ENCODE measurements around the gene SHB.

Gene SHB

DNA sequence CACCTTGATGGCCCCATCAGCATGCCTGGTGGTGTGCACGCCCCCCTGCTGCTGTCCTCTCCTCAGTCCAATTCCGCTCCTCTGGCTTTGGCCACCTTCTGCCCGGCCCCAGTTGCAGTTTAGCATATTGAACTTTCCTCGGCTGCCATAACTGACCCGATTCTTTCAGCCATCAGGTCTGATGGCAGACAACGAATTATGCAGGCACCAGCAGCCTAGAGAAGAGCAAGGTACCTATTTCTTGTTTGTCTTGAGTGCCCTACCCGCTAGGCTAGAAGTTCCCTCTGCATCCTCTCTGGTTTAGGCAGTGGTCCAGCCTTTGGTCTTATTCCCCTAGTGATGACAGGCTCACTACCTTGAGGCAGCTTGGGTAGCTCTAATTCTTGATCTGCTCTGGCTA is 122.1 kb downstream of the SHB start:
- Mint-ChIP-seq H3K4me1 (no peaks in the 10 kb centered on the region), H3K9me3 (no peaks in the 10 kb centered on the region), H3K4me3 (no peak overlapping the region), H3K36me3 (no peaks in the 10 kb centered on the region), H3K27ac (no peak overlapping the region), H3K27me3 (no peaks in the 10 kb centered on the region)

DNA sequence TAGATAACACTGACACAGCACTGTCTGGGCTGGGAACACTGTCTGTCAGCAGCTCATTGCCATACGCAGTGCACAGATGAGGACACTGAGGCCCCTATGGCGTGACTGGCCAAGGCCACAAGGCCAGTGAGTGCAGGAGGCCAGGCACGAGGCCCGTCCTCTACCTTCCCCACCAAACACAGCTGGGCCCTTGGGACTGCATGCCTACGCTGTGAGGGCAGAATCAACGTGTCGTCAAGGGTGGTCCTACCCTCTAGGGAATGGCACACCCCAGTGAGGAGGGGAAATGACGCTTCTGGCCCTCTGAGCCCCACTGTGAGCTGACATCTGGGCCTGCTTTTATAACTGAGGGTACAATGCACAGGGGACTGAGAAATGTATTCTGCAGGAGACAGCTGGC is 123.0 kb downstream of the SHB start:
- Mint-ChIP-seq H3K4me3 (no peak overlapping the region), H3K4me1 (no peaks in the 10 kb centered on the region), H3K36me3 (no peaks in the 10 kb centered on the region), H3K27ac (no peak overlapping the region), H3K27me3 (no peaks in the 10 kb centered on the region), H3K9me3 (no peaks in the 10 kb centered on the region)

DNA sequence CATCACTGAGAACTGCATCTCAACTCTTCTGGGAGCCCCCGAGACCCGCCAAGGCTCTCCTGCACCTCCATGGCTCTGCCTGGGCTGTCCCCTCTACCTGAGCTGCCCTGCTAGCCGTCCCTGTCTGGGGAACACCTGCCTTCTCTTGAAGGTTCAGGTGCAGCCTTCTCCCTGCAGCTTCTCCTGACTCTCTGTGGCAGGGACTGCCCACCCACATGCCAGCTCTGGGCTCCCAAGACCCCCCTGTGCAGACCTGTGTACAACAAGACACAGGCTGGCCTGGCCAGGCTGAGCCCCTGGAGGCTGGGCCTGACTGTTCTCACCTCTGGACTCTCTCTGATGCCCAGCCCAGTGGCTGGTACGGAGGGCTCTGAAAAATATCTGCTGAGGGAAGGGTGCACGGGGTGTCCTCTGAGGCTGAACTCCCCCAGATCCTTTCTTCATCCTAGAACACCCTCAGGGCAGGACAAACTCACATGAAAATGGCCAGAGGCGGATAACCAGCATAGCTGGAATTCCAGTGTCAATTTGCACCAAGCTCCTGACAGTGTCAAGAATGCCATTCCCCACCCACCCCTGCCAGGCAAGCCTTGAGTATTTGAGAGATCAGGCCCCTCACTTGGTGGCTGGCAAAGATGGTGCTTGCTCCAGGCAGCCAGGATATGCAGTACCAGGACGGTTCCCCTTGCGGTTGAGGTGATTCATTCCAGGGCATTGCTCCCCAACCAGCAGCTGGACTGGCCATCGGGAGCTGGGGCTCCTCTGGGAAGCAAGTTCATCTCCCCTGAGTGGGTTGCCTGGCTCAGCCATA is 124.2 kb downstream of the SHB start:
- Mint-ChIP-seq H3K27ac (no peak overlapping the region), H3K27me3 (no peaks in the 10 kb centered on the region), H3K9me3 (no peaks in the 10 kb centered on the region), H3K36me3 (no peaks in the 10 kb centered on the region), H3K4me1 (no peaks in the 10 kb centered on the region), H3K4me3 (no peak overlapping the region)

DNA sequence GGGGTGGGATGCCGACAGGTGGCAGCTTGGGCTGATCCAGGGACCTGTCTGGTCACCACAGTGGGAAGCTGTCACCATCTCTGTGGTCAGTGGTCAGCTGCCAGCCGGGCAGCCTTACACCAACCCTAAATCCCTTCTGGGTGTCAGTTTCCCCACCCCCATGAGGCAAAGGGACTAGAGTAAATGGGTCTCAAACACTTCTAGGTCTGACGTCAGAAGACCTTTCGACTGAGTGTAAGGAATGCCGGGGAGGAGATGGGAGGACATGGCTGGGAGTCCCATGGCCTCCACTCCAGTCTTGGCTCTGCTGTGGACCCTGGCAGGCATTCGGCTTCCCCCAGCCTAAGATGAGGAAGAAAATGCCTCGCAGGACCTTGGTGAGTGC is 124.8 kb downstream of the SHB start:
- no peaks in the 10 kb centered on the region for H3K9me3 Mint-ChIP-seq
- no peaks in the 10 kb centered on the region for H3K4me1 Mint-ChIP-seq
- H3K4me3 Mint-ChIP-seq: no peak overlapping the region
- no peaks in the 10 kb centered on the region for H3K27me3 Mint-ChIP-seq
- no peaks in the 10 kb centered on the region for H3K36me3 Mint-ChIP-seq
- no peak overlapping the region for H3K27ac Mint-ChIP-seq

DNA sequence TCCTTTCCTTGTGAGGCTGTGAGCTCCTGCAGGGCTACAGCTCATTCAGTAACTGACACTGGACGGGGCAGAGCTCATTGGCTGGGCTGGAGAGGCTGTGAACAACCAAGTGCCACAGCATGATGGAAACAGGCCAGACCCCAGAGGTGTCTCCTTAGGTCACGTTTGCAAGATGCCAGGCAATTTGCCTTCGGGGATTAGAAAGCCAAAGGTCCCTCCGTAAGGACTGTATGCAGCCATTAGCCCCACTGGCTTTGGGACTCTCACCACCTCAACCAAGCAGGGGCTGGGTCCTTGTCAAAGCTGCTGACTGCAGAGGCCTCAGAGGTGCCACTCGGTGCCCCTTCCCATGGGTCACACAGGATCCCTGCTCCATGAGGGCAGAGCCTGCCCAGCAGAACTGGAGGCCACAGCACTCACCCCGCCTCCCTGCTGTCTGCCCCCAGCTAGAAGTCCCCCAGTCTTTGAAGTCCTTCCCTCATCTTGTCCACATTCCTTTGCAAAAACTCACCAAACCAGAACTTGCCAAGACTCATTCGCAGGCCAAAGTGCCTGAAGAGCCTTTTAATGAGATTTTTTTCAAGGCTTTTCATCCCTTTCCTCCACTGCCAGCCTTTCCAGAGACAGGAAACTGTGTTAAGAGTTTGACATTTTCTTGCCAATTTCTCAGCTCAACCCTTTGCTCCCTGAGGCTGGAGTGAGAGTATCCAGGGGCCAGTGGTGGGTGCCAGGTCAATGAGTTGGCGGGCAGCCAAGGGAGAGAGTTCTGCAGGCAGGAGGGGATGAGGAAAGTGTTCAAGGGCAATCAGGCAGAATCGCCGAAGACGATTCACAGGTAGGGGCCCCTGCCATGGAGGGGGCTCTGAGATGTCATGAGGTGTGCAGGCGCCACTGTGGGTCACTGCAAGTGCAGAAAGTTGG is 125.4 kb downstream of the SHB start:
- Mint-ChIP-seq H3K4me3 (no peak overlapping the region), H3K4me1 (no peaks in the 10 kb centered on the region), H3K27me3 (no peaks in the 10 kb centered on the region), H3K27ac (no peak overlapping the region), H3K36me3 (no peaks in the 10 kb centered on the region), H3K9me3 (no peaks in the 10 kb centered on the region)

DNA sequence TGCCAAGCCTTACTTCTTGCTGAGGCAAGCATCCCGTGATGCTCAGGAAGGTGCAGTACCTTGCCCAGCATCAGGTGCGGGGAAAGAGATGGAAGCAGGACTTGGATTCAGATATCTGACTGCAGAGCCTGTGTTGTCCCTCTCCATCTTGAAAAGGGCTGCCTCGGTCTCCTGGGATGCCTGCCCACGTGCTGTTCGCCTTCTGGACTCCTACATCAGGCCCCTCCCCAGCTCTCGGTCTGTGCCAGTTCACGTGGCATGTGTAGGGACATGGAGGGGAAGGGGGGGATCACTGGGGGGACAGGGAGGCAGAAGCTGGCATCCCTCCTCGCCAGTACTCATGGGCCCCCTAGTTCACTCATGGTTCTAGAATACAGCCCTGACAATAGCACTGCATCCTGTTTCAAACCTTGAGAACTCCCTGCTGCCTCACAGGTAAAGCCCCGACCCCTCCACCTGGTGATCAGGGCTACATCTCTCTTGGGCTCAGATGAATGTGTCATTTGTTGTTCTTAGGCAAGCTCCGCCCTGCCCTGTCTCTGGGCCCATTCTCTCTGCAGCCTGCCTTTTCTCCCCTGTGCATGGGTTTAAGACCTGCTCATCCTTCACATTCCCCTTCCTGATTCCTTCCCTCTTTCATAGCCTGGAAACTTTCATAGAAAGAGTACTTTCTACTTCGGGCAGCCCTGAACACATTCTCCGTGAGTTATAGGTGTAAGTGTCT is 126.2 kb downstream of the SHB start:
- Mint-ChIP-seq H3K9me3 (no peaks in the 10 kb centered on the region), H3K27ac (no peak overlapping the region), H3K4me1 (no peaks in the 10 kb centered on the region), H3K27me3 (no peaks in the 10 kb centered on the region), H3K36me3 (no peaks in the 10 kb centered on the region), H3K4me3 (no peak overlapping the region)

DNA sequence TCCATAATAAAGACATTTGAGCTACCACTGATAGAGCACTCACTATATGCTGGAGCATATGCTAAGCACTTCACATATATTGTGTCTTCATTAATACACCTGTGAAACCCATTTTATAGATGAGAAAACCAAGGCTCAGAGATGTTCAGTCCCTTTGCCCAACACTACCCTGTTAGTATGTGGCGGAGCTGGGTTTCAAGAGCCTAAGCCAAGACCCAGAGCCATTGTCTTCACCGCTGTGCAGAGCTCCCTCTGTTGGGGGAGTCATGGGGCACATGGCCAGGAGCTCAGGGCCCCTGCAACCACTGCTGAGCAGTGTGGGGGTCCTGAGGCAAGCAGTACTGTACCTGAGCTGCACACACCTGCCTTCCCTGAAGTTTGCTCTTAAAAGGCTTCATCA is 127.8 kb downstream of the SHB start:
- H3K9me3 Mint-ChIP-seq: no peaks in the 10 kb centered on the region
- no peaks in the 10 kb centered on the region for H3K36me3 Mint-ChIP-seq
- H3K4me3 Mint-ChIP-seq: no peak overlapping the region
- no peak overlapping the region for H3K27ac Mint-ChIP-seq
- H3K27me3 Mint-ChIP-seq: no peaks in the 10 kb centered on the region
- no peaks in the 10 kb centered on the region for H3K4me1 Mint-ChIP-seq

DNA sequence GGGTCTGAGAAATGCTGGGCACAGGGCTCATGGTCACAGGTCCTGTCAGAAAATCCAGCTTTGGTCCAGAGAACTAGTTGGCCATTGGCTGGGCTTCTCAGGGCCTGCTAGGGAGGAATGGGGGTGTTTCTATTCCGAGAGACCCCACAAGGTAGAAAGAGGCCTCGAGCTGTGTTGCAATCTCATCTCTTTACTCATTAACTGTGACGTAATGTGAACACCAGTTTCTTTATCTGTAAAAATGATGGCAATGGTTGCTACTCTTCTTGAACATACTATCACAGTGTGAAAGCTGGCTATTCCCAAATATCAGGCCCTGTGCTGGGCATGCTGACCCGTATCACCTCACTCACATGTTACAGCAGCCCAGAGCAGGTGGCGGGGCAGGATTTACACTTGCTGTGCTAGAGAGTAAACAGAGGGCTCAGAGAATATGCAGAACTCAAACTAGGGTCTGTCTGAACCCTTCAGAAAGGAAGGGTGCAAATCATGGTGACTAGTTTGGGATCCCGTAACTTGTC is 129.4 kb downstream of the SHB start:
- Mint-ChIP-seq H3K4me1 (no peaks in the 10 kb centered on the region), H3K9me3 (no peaks in the 10 kb centered on the region), H3K4me3 (no peak overlapping the region), H3K27me3 (no peaks in the 10 kb centered on the region), H3K36me3 (no peaks in the 10 kb centered on the region), H3K27ac (no peak overlapping the region)

DNA sequence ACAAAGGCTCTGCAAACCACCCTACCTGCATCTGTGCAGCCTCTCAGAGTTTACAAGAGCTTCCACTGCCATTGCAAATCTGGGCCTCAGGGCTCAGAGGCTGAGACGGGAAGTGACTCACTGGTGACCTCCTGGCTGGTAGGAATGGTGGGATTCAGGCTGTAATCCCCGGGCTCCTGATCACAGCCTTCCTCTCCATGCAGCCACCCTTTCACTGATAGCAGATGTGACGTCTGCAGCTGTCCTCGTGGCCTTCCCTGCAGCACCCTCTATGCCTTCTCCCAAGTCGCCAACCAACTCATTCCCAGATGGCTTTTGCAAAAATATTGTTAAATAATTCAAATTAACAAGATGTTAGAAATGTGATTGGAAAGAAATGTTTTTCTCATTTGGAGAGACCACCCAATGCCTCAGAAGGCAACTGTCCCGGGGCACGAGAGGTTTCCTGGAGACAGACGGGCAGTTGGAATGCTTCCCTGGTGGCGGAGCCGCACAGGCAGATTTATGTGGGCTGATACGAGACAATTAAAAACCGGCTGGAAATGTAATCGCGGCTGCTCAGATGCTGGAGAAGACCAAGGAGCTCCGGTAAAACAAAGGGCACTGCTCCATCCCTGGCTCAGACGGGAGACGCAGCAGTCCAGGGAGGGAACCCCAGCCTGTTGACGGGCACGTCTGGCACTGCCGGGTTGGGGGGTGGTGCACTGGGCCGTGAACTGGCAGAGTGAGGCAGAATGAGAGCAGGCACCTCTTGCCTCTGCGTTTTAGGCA is 130.7 kb downstream of the SHB start:
- H3K9me3 Mint-ChIP-seq: no peaks in the 10 kb centered on the region
- no peaks in the 10 kb centered on the region for H3K4me1 Mint-ChIP-seq
- no peaks in the 10 kb centered on the region for H3K27me3 Mint-ChIP-seq
- no peaks in the 10 kb centered on the region for H3K36me3 Mint-ChIP-seq
- no peak overlapping the region for H3K27ac Mint-ChIP-seq
- H3K4me3 Mint-ChIP-seq: no peak overlapping the region

DNA sequence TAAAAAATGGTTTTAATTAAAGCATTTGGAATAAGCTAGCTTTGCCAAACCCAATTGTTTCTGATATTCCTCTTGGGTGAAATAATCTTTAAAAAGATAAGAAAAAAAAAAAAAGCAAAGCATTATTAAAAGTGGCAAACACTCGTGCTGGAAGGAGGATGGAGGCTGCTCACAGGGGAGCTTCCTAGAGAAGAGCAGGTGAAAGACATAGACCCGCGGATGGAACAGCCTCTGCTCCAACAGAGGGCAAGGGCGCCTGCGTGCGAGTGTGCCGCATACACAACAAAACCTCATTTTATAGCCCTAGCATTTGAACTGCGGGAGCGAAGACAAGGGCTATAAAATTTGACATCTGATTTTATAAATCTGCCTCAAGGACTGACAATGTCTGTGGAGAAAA is 131.7 kb downstream of the SHB start:
- Mint-ChIP-seq H3K27me3 (no peaks in the 10 kb centered on the region), H3K4me3 (no peak overlapping the region), H3K4me1 (no peaks in the 10 kb centered on the region), H3K36me3 (no peaks in the 10 kb centered on the region), H3K9me3 (no peaks in the 10 kb centered on the region), H3K27ac (no peak overlapping the region)

DNA sequence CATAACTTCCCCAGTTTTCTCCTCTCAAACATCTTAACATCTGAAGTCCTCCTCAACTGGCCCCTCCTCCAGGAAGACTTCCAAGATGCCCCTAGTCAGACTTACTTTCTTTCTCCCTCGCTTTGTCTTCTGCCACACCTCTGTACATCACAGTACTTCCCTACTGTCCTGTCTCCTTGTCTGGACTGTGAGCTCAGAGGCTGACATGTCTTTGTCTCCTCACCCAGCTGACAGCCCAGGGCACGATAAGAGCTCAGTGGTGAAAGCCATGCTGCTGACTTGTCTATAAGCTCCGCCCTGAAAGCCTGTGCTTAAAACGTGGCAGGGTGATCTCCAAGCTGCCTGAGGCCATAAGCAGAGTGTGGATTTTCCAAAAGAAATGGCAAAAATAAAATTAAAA is 132.1 kb downstream of the SHB start:
- Mint-ChIP-seq H3K36me3 (no peaks in the 10 kb centered on the region), H3K27ac (no peak overlapping the region), H3K4me3 (no peak overlapping the region), H3K9me3 (no peaks in the 10 kb centered on the region), H3K27me3 (no peaks in the 10 kb centered on the region), H3K4me1 (no peaks in the 10 kb centered on the region)

DNA sequence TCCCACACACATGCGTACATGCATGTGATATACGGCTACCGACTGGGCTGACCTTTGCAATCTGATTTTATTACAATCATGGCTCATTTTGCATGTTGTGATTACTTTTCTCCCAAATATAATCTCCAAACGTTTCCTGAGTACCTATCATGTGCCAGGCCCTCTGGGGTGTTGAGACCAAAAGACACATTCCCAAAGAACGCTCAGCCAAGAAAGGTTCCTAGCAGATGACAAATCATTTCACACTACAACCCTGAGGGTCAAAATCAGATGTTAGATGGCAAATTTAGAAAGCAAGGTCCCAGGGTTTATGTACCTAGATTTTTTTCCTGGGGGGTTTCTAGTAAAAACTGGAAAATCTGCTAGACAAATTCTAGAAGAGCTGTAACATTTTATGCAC is 132.7 kb downstream of the SHB start:
- Mint-ChIP-seq H3K4me1 (no peaks in the 10 kb centered on the region), H3K27me3 (no peaks in the 10 kb centered on the region), H3K27ac (no peak overlapping the region), H3K4me3 (no peak overlapping the region), H3K36me3 (no peaks in the 10 kb centered on the region), H3K9me3 (no peaks in the 10 kb centered on the region)

DNA sequence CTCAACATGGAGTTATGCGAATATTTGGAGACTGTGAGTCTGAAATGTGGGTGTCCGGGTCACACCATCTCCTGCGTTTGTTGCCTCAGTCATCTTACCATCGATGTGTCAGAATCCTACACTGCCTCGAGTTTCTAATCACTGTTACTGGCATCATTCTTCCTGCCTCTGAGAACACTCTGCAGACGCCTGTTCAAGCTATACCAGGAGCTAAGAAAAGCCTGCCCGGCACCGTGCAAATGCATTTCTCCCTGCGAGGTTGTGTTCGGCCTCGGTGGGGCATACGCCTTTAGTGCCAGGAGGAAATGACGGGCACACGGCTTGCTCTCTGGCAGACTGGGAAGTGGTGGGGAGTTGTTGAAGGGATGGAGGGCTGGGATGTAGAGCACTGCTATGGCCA is 133.9 kb downstream of the SHB start:
- Mint-ChIP-seq H3K9me3 (no peaks in the 10 kb centered on the region), H3K4me1 (no peaks in the 10 kb centered on the region), H3K27me3 (no peaks in the 10 kb centered on the region), H3K4me3 (no peak overlapping the region), H3K27ac (no peak overlapping the region), H3K36me3 (no peaks in the 10 kb centered on the region)

DNA sequence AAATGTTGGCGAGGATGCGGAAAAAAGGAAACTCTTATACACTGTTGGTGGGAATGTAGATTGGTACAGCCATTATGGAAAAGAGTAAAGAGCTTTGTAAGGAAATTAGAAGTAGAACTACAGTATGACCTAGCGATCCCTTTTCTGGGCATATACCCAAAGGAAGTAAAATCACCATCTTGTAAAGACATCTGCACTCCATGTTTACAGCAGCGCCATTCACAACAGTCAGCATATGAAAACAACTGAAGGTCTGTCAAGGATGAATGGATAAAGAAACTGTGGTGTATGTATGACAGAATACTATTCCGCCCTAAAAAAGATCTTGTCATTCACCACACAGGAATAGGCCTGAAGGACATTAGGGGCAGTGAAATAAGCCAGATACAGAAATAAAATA is 137.4 kb downstream of the SHB start:
- no peaks in the 10 kb centered on the region for H3K36me3 Mint-ChIP-seq
- H3K4me1 Mint-ChIP-seq: no peaks in the 10 kb centered on the region
- H3K27ac Mint-ChIP-seq: no peak overlapping the region
- no peak overlapping the region for H3K4me3 Mint-ChIP-seq
- H3K27me3 Mint-ChIP-seq: no peaks in the 10 kb centered on the region
- no peaks in the 10 kb centered on the region for H3K9me3 Mint-ChIP-seq

DNA sequence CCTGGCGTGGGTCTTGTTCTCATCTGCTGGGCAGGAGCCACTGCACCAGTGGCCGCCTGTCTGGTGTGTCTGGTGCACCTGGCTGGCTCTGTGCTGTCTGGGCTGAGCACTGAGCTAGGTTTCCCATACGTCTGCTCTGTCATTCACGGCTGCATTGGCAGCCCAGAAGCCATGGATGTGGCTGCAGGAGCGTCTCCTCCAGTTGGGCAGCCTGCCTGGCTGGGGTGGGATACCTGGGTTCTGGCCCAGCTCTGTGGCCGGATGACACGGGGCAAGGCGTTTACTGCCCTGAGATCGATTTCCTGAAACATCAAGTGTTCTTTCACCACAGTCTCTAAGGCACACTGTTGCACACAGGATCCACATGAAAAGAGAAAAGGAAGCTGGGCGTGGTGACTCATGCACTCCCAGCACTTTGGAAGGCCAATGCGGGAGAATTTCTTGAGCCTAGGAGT is 139.6 kb downstream of the SHB start:
- no peak overlapping the region for H3K4me3 Mint-ChIP-seq
- H3K36me3 Mint-ChIP-seq: no peaks in the 10 kb centered on the region
- H3K27me3 Mint-ChIP-seq: no peaks in the 10 kb centered on the region
- H3K4me1 Mint-ChIP-seq: no peaks in the 10 kb centered on the region
- H3K27ac Mint-ChIP-seq: no peak overlapping the region
- no peaks in the 10 kb centered on the region for H3K9me3 Mint-ChIP-seq
